Aorta (tissue), 5 donors: Measurements from ENCODE around the gene DENND1A. TPM values are rescaled to one million over a fixed set of nuclear protein-coding genes. Genes with fewer than 3 reads are reported as not detected.
A peak's percentile ranks its signal among the peaks of the same experiment; 100 is the strongest.
"Not testable (repeated sequence)": the region's sequence is repeated elsewhere in the genome, so short reads cannot be mapped to it uniquely, and the experiment has no call there.

ENCODE experiments used
- ATAC-seq: fragments of 200-7000 bp; cut with Tn5 transposase; one replicate; pipeline ENCODE4 v1.9.1; 2022; ENCODE audit warnings: moderate library complexity; ENCODE audit not compliant: low FRiP score
- DNase-seq, 2 donors: peaks; one replicate each; pipeline ENCODE4 v3.0.0-alpha.2; 2020
- H3K27ac ChIP-seq, 2 donors: one replicate each; pipeline ENCODE4 v1.5.1; 2013; ENCODE audit warnings: low read length in 2 of 2, mild to moderate bottlenecking in 2 of 2, moderate library complexity in 2 of 2, control low read depth in 1 of 2, inconsistent platforms in 1 of 2, low read depth in 1 of 2
- H3K27me3 ChIP-seq, 2 donors: one replicate each; pipeline ENCODE4 v1.6.1; 2013; ENCODE audit warnings: control low read depth in 1 of 2, low read length in 1 of 2, mild to moderate bottlenecking in 1 of 2, moderate library complexity in 1 of 2; ENCODE audit not compliant: insufficient read depth in 2 of 2, control insufficient read depth in 1 of 2
- H3K36me3 ChIP-seq, 2 donors: one replicate each; pipeline ENCODE4 v1.6.1; 2013; ENCODE audit warnings: control low read depth in 1 of 2, low read length in 1 of 2, mild to moderate bottlenecking in 1 of 2; ENCODE audit not compliant: insufficient read depth in 2 of 2, control insufficient read depth in 1 of 2
- H3K4me1 ChIP-seq, 2 donors: one replicate each; pipeline ENCODE4 v1.6.1; 2013; ENCODE audit warnings: low read length in 2 of 2, control low read depth in 1 of 2, mild to moderate bottlenecking in 1 of 2, moderate library complexity in 1 of 2; ENCODE audit not compliant: insufficient read depth in 2 of 2, control insufficient read depth in 1 of 2
- H3K4me3 ChIP-seq, 2 donors: one replicate each; pipeline ENCODE4 v1.5.1; 2013; ENCODE audit warnings: low read length in 2 of 2, control low read depth in 1 of 2, mild to moderate bottlenecking in 1 of 2
- H3K9me3 ChIP-seq: one replicate; pipeline ENCODE4 v1.6.1; 2013; ENCODE audit warnings: mild to moderate bottlenecking, low read length; ENCODE audit not compliant: control insufficient read depth
- WGBS, 2 donors: extraction: QIAGEN DNeasy Blood & Tissue Kit; methylation state at CpG; one replicate each; pipeline ENCODE4 v1.1.7; 2013; 5-methylcytosine and 5-hydroxymethylcytosine counted together
- intact Hi-C, 2 donors: fragments of 100-400 bp; cut with DNase I; formaldehyde crosslinking; loops; one replicate each; pipeline versions ENCODE4 v1.14.2 to v1.15.0; 2022
- polyA plus RNA-seq, 2 donors: library from polyadenylated mRNA; stranded (reverse); fragments of 200-250 nt; gene quantifications; one replicate each; pipeline ENCODE4 v1.2.3, GENCODE V29; 2013
- total RNA-seq, 2 donors: library from RNA; stranded (reverse); fragmentation: NEBNext Ultra II Directional; extraction: Animal tissue kit (Norgen Biotek cat#: 25700); gene quantifications; one replicate each; pipeline ENCODE4 v1.2.1, GENCODE V29; 2021
- donor health status: healthy with polysubstance abuse.
- donor health status: Bipolar disorder and iron deficiency.
- donor health status: DM: no; HTN: no; CAD: no.
- donor health status: DM: no; HTN: no; CAD: no.
- donor health status: DM: yes; HTN: yes; CAD: no.

The DENND1A gene
- total and polyA plus RNA-seq, 4 donors, result 6.9 to 31.4 (median 15.3) TPM

- ATAC-seq (peak; percentile 13), DNase-seq (peak in 1 of 2 donors; percentile 35)
- intact Hi-C loops, result no loop called here
- no peak overlapping the region for H3K27ac ChIP-seq
- 92 to 94% methylated on average over 9 of the region's 9 CpGs for WGBS, 2 donors
- no peaks in the 10 kb centered on the region for H3K9me3 ChIP-seq
- H3K4me1 ChIP-seq, result no peaks in the 10 kb centered on the region
- H3K36me3 ChIP-seq, result peaks cover 0 to 4% of the 10 kb centered on the region in 2 donors
- H3K4me3 ChIP-seq, result no peak overlapping the region
- no peaks in the 10 kb centered on the region for H3K27me3 ChIP-seq
Measured at GRCh38 chr9:123434619-123435240, 495.2 kb downstream of the DENND1A start.

- Histone ChIP-seq H3K9me3 (no peaks in the 10 kb centered on the region), H3K4me3 (no peak overlapping the region), H3K4me1 (no peaks in the 10 kb centered on the region), H3K36me3 (peaks cover 0 to 4% of the 10 kb centered on the region in 2 donors), H3K27me3 (no peaks in the 10 kb centered on the region), H3K27ac (no peak overlapping the region)
- ATAC-seq (no peak), DNase-seq (peak in 1 of 2 donors; percentile 51)
- intact Hi-C loops, result no loop called here
- 95 to 96% methylated on average over 22 of the region's 22 CpGs for WGBS, 2 donors
Measured at GRCh38 chr9:123432331-123433236, 497.3 kb downstream of the DENND1A start.

GRCh38 chr9:123431581-123431980 lies 498.3 kb downstream of the DENND1A start:
- intact Hi-C loops, result no loop called here
- H3K27me3 ChIP-seq, result no peaks in the 10 kb centered on the region
- no peak overlapping the region for H3K4me3 ChIP-seq
- H3K4me1 ChIP-seq, result no peaks in the 10 kb centered on the region
- DNase-seq (no peak), ATAC-seq (no peak)
- H3K27ac ChIP-seq, result no peak overlapping the region
- no peaks in the 10 kb centered on the region for H3K9me3 ChIP-seq
- peaks cover 0 to 4% of the 10 kb centered on the region in 2 donors for H3K36me3 ChIP-seq
- WGBS, 2 donors, result 82 to 89% methylated on average over 2 of the region's 2 CpGs

- intact Hi-C loops, DNase-seq, ATAC-seq, H3K9me3 ChIP-seq, H3K36me3 ChIP-seq, H3K27ac ChIP-seq, H3K4me3 ChIP-seq, H3K27me3 ChIP-seq, H3K4me1 ChIP-seq: not testable (repeated sequence)
- WGBS, 2 donors, result 74 to 78% methylated on average over 1 of the region's 1 CpG
Measured at GRCh38 chr9:123428450-123428849, 501.5 kb downstream of the DENND1A start.

- peak in 1 of 2 donors; percentile 6 for DNase-seq
- no peaks in the 10 kb centered on the region for H3K27me3 ChIP-seq
- H3K4me3 ChIP-seq, result no peak overlapping the region
- intact Hi-C loops, result no loop called here
- ATAC-seq, result no peak
- no peaks in the 10 kb centered on the region for H3K36me3 ChIP-seq
- no peaks in the 10 kb centered on the region for H3K9me3 ChIP-seq
- H3K4me1 ChIP-seq, result no peaks in the 10 kb centered on the region
- 84 to 86% methylated on average over 2 of the region's 2 CpGs for WGBS, 2 donors
- no peak overlapping the region for H3K27ac ChIP-seq
Measured at GRCh38 chr9:123426406-123426805, 503.5 kb downstream of the DENND1A start.

GRCh38 chr9:123425836-123426365 lies 504.0 kb downstream of the DENND1A start:
- intact Hi-C loops, result no loop called here
- no peak overlapping the region for H3K4me3 ChIP-seq
- no peaks in the 10 kb centered on the region for H3K4me1 ChIP-seq
- H3K36me3 ChIP-seq, result no peaks in the 10 kb centered on the region
- no peaks in the 10 kb centered on the region for H3K9me3 ChIP-seq
- DNase-seq, result peak in 1 of 2 donors; percentile 12
- 74 to 82% methylated on average over 6 of the region's 6 CpGs for WGBS, 2 donors
- no peak overlapping the region for H3K27ac ChIP-seq
- ATAC-seq, result no peak
- no peaks in the 10 kb centered on the region for H3K27me3 ChIP-seq

GRCh38 chr9:123425261-123425821 lies 504.6 kb downstream of the DENND1A start:
- ATAC-seq (no peak), DNase-seq (peak in 1 of 2 donors; percentile 76)
- Histone ChIP-seq H3K27me3 (no peaks in the 10 kb centered on the region), H3K4me3 (no peak overlapping the region), H3K36me3 (no peaks in the 10 kb centered on the region), H3K9me3 (no peaks in the 10 kb centered on the region), H3K4me1 (no peaks in the 10 kb centered on the region), H3K27ac (no peak overlapping the region)
- WGBS, 2 donors, result 53 to 55% methylated on average over 20 of the region's 20 CpGs
- intact Hi-C loops, result no loop called here

- WGBS, 2 donors, result 90 to 91% methylated on average over 6 of the region's 6 CpGs
- Histone ChIP-seq H3K27ac (no peak overlapping the region), H3K4me1 (no peaks in the 10 kb centered on the region), H3K9me3 (no peaks in the 10 kb centered on the region), H3K36me3 (peaks cover 0 to 2% of the 10 kb centered on the region in 2 donors), H3K4me3 (no peak overlapping the region), H3K27me3 (no peaks in the 10 kb centered on the region)
- ATAC-seq (no peak), DNase-seq (peak in 1 of 2 donors; percentile 12)
- intact Hi-C loops, result no loop called here
Measured at GRCh38 chr9:123424552-123425225, 505.2 kb downstream of the DENND1A start.
